SK-N-SH (cell line): ENCODE measurements around the gene ID2. TPM values are rescaled to one million over a fixed set of nuclear protein-coding genes. Genes with fewer than 3 reads are reported as not detected.

ENCODE experiments used
- CTCF ChIA-PET: fragments of 300-600, 350-600 bp; formaldehyde crosslinking; extraction: SDS; loops from one replicate; lab custom pipeline; 2021; lab: Yijun Ruan, JAX
- POLR2A ChIA-PET: fragments of 350-600 bp; sonication (Branson Sonifier 250); formaldehyde crosslinking; extraction: SDS; loops from one replicate; lab custom pipeline; 2020; ENCODE audit warnings: antibody characterized with exemption, inconsistent platforms; lab: Yijun Ruan, JAX
- DNase-seq: peaks from one replicate; pipeline ENCODE4 v3.0.0; 2012
- H2AFZ ChIP-seq: fragments of 200-600 bp; sonication (generic); 2 replicates; pipeline ENCODE4 v1.8.1; 2016; ENCODE audit warnings: antibody characterized with exemption, mild to moderate bottlenecking, low read depth
- H3F3A ChIP-seq: fragments of 200-600 bp; sonication (generic); replicated peaks from 2 replicates; pipeline ENCODE3; 2016; ENCODE audit warnings: antibody characterized with exemption, mild to moderate bottlenecking; ENCODE audit not compliant: insufficient read depth
- H3K27ac ChIP-seq, 2 experiments: fragments of 200-500 bp in 1 of 2; fragments of 200-600 bp in 1 of 2; sonication (Bioruptor generic) in 1 of 2; sonication (generic), shearing (Covaris generic) in 1 of 2; 2 replicates each; pipeline versions ENCODE4 v1.5.1 to v1.6.1; 2014 to 2016; ENCODE audit warnings: low read depth in 2 of 2, inconsistent platforms in 1 of 2, low read length in 1 of 2, mild to moderate bottlenecking in 1 of 2, mixed read lengths in 1 of 2
- H3K27me3 ChIP-seq: fragments of 200-600 bp; sonication (generic), shearing (Covaris generic); 2 replicates; pipeline ENCODE4 v1.6.1; 2016; ENCODE audit warnings: mixed run types; ENCODE audit not compliant: insufficient read depth
- H3K36me3 ChIP-seq, 2 experiments: fragments of 200-500 bp in 1 of 2; fragments of 200-600 bp in 1 of 2; sonication (Bioruptor generic) in 1 of 2; sonication (generic) in 1 of 2; replicated peaks in 1 of 2; 2 replicates each; pipeline versions ENCODE3 to v1.5.1; 2014 to 2016; ENCODE audit warnings: low read length in 1 of 2, mild to moderate bottlenecking in 1 of 2; ENCODE audit not compliant: insufficient read depth in 2 of 2, control insufficient read depth in 1 of 2
- H3K4me1 ChIP-seq, 2 experiments: fragments of 200-500 bp in 1 of 2; fragments of 200-600 bp in 1 of 2; sonication (Bioruptor generic) in 1 of 2; sonication (generic), shearing (Covaris generic) in 1 of 2; 2 replicates each; pipeline versions ENCODE4 v1.5.1 to v1.6.1; 2014 to 2016; ENCODE audit warnings: low read depth in 1 of 2, low read length in 1 of 2, mixed run types in 1 of 2; ENCODE audit not compliant: insufficient read depth in 2 of 2, control insufficient read depth in 1 of 2
- H3K4me2 ChIP-seq: fragments of 200-600 bp; sonication (generic), shearing (Covaris generic); 2 replicates; pipeline ENCODE4 v1.6.1; 2017; ENCODE audit warnings: mixed run types
- H3K4me3 ChIP-seq, 2 experiments: fragments of 200-500 bp in 1 of 2; fragments of 200-600 bp in 1 of 2; sonication (Bioruptor generic) in 1 of 2; sonication (generic), shearing (Covaris generic) in 1 of 2; 2 replicates each; pipeline versions ENCODE4 v1.5.1 to v1.8.1; 2014 to 2016; ENCODE audit warnings: low read depth in 2 of 2, inconsistent platforms in 1 of 2, low read length in 1 of 2, mild to moderate bottlenecking in 1 of 2, mixed read lengths in 1 of 2, moderate library complexity in 1 of 2
- H3K79me2 ChIP-seq: fragments of 200-600 bp; sonication (generic); 2 replicates; pipeline ENCODE4 v1.8.1; 2017; ENCODE audit warnings: mild to moderate bottlenecking; ENCODE audit not compliant: insufficient read depth
- H3K9ac ChIP-seq: fragments of 200-600 bp; sonication (generic); 2 replicates; pipeline ENCODE4 v1.6.1; 2017; ENCODE audit warnings: mixed run types
- H3K9me2 ChIP-seq: fragments of 200-600 bp; sonication (generic); 2 replicates; pipeline ENCODE4 v1.6.1; 2017; ENCODE audit warnings: mixed run types
- H3K9me3 ChIP-seq: fragments of 200-600 bp; sonication (generic); 2 replicates; pipeline ENCODE4 v1.6.1; 2017; ENCODE audit warnings: mixed run types, mild to moderate bottlenecking, moderate library complexity
- H4K20me1 ChIP-seq: fragments of 200-600 bp; sonication (generic); 2 replicates; pipeline ENCODE4 v1.6.1; 2017; ENCODE audit warnings: mild to moderate bottlenecking, mixed run types; ENCODE audit not compliant: insufficient read depth
- ELF1 ChIP-seq: IDR thresholded peaks from 2 replicates; pipeline ENCODE4 v1.4.0; 2012
- EP300 ChIP-seq, 2 experiments: IDR thresholded peaks; 2 replicates each; pipeline versions ENCODE4 v1.4.0 to v1.6.1; 2012; ENCODE audit warnings: borderline replicate concordance in 1 of 2, low read depth in 1 of 2, low read length in 1 of 2
- EZH2phosphoT487 ChIP-seq: fragments of 200-600 bp; sonication (generic); IDR thresholded peaks from 2 replicates; pipeline ENCODE4 v1.6.1; 2017; ENCODE audit warnings: low read depth, mixed run types, mild to moderate bottlenecking, antibody characterized with exemption, moderate library complexity, borderline replicate concordance
- FOSL2 ChIP-seq: IDR thresholded peaks from 2 replicates; pipeline ENCODE4 v1.4.0; 2012; ENCODE audit warnings: low read depth, mild to moderate bottlenecking, moderate library complexity, borderline replicate concordance
- FOXM1 ChIP-seq: IDR thresholded peaks from 2 replicates; pipeline ENCODE4 v1.4.0; 2012; ENCODE audit warnings: low read depth, mild to moderate bottlenecking
- JUND ChIP-seq: IDR thresholded peaks from 2 replicates; pipeline ENCODE4 v1.4.0; 2012
- NRF1 ChIP-seq: IDR thresholded peaks from 2 replicates; pipeline ENCODE4 v1.6.1; 2012; ENCODE audit warnings: low read depth, mild to moderate bottlenecking, low read length
- POLR2AphosphoS5 ChIP-seq: IDR thresholded peaks from 2 replicates; pipeline ENCODE4 v1.6.1; 2012; ENCODE audit warnings: low read depth, low read length
- RAD21 ChIP-seq: IDR thresholded peaks from 2 replicates; pipeline ENCODE4 v1.6.1; 2012; ENCODE audit warnings: mild to moderate bottlenecking, low read length
- RCOR1 ChIP-seq: fragments of 150-350 bp; IDR thresholded peaks from 2 replicates; pipeline ENCODE4 v1.6.1; 2017; ENCODE audit warnings: antibody characterized with exemption, low read length
- RFX5 ChIP-seq: IDR thresholded peaks from 2 replicates; pipeline ENCODE4 v1.6.1; 2012; ENCODE audit warnings: mild to moderate bottlenecking, improper control_type of control experiment, low read length
- RXRA ChIP-seq: IDR thresholded peaks from 2 replicates; pipeline ENCODE4 v1.4.0; 2012; ENCODE audit warnings: low read depth, mild to moderate bottlenecking, borderline replicate concordance
- SIN3A ChIP-seq: IDR thresholded peaks from 2 replicates; pipeline ENCODE4 v1.6.1; 2012; ENCODE audit warnings: low read depth, mild to moderate bottlenecking, low read length, moderate library complexity, borderline replicate concordance
- TCF12 ChIP-seq: IDR thresholded peaks from 2 replicates; pipeline ENCODE4 v1.4.0; 2012
- TEAD4 ChIP-seq: IDR thresholded peaks from 2 replicates; pipeline ENCODE4 v1.4.0; 2012; ENCODE audit warnings: mild to moderate bottlenecking, borderline replicate concordance; ENCODE audit not compliant: insufficient read depth
- YY1 ChIP-seq: IDR thresholded peaks from 2 replicates; pipeline ENCODE4 v1.4.0; 2012; ENCODE audit warnings: low read depth, mild to moderate bottlenecking
- WGBS: methylation state at CpG from one replicate; pipeline ENCODE4 v1.1.6; 2017; ENCODE audit warnings: low lambda C conversion rate; 5-methylcytosine and 5-hydroxymethylcytosine counted together
- polyA plus RNA-seq, 3 experiments: library from polyadenylated mRNA; depleted of rRNA; stranded (reverse); fragments of >200 nt; gene quantifications; 2 replicates each; pipeline ENCODE4 v1.2.3, GENCODE V29; 2012
- TF ChIP-seq, protein P1 (sequence below): fragments of 200-600 bp; sonication (generic); IDR thresholded peaks from 2 replicates; pipeline ENCODE4 v1.6.1; 2017; ENCODE audit warnings: antibody characterized with exemption, mild to moderate bottlenecking, moderate library complexity
- TF ChIP-seq, protein P2 (sequence below): fragments of 150-350 bp; IDR thresholded peaks from 2 replicates; pipeline ENCODE4 v1.6.1; 2016; ENCODE audit warnings: mild to moderate bottlenecking, low read depth, low read length
- TF ChIP-seq, protein P3 (sequence below): IDR thresholded peaks from 2 replicates; pipeline ENCODE4 v1.4.0; 2012; ENCODE audit warnings: low read depth
- TF ChIP-seq, protein P4 (sequence below): IDR thresholded peaks from 2 replicates; pipeline ENCODE4 v1.4.0; 2012; ENCODE audit warnings: low read depth, borderline replicate concordance

ID2 gene
- polyA plus RNA-seq, 1 of the 3 experiments (the other 2 are of a cell fraction) = 459 TPM

DNA sequence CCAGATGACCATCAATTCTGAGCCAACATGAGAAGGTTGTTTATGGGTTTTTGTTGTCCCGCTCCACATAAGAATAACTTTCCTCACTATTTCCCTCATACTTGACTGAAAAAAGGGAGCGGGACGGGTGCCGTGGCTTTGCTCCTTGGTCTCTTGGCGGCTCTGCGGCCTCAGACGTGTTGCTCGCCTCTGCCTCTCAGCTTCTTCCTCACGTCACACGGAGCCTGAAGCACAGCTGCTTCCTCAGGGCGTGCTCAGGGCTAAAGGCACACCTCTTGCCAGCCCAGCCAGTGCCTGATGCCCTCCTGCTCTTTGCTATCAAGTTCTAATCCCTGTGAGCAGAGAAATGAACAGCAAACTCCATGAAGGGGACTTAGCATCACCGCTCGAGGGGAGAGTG, 17.9 kb upstream of the ID2 start (continued):
- TF ChIP-seq EZH2phosphoT487 = no peak
- TF ChIP-seq, protein P1, sequence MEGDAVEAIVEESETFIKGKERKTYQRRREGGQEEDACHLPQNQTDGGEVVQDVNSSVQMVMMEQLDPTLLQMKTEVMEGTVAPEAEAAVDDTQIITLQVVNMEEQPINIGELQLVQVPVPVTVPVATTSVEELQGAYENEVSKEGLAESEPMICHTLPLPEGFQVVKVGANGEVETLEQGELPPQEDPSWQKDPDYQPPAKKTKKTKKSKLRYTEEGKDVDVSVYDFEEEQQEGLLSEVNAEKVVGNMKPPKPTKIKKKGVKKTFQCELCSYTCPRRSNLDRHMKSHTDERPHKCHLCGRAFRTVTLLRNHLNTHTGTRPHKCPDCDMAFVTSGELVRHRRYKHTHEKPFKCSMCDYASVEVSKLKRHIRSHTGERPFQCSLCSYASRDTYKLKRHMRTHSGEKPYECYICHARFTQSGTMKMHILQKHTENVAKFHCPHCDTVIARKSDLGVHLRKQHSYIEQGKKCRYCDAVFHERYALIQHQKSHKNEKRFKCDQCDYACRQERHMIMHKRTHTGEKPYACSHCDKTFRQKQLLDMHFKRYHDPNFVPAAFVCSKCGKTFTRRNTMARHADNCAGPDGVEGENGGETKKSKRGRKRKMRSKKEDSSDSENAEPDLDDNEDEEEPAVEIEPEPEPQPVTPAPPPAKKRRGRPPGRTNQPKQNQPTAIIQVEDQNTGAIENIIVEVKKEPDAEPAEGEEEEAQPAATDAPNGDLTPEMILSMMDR = no peak
- TF ChIP-seq RCOR1 = no peak
- TF ChIP-seq SIN3A = no peak
- TF ChIP-seq EP300 (IDR thresholded peaks at IDR 0.05; ENCODE audit: borderline replicate concordance in 1 of 2, low read depth in 1 of 2, low read length in 1 of 2) = no peak
- TF ChIP-seq, protein P2, sequence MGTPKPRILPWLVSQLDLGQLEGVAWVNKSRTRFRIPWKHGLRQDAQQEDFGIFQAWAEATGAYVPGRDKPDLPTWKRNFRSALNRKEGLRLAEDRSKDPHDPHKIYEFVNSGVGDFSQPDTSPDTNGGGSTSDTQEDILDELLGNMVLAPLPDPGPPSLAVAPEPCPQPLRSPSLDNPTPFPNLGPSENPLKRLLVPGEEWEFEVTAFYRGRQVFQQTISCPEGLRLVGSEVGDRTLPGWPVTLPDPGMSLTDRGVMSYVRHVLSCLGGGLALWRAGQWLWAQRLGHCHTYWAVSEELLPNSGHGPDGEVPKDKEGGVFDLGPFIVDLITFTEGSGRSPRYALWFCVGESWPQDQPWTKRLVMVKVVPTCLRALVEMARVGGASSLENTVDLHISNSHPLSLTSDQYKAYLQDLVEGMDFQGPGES = no peak
- no peak for TF ChIP-seq YY1
- TF ChIP-seq TEAD4 = no peak
- no peak for TF ChIP-seq ELF1
- no peak for TF ChIP-seq RXRA
- no peak for TF ChIP-seq FOXM1
- TF ChIP-seq, all 33 proteins: peak for 0

DNA sequence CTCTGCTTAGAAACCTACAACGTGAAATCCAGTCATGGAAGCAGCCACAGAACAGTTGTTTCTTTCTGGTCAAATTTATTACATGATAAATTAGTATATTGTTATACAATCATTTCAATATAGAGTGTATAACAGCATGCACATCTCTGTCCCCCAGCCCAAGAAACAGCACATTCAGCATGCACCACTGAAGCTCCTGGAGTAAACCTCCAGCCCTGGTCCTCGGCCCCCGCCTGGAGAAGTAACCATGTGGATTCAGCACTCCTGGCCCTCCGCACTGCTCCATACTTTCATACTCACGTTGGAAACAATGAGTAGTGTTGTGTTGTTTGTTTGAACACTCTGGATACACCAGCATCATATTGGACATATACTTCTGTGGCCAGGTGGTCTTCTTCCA, 15.3 kb upstream of the ID2 start:
- Histone ChIP-seq H3K9ac (no peak overlapping the region), H3K4me2 (no peak overlapping the region), H4K20me1 (no peaks in the 10 kb centered on the region)
- no peak for TF ChIP-seq NRF1
- no peak for TF ChIP-seq FOSL2
- TF ChIP-seq, protein P3, sequence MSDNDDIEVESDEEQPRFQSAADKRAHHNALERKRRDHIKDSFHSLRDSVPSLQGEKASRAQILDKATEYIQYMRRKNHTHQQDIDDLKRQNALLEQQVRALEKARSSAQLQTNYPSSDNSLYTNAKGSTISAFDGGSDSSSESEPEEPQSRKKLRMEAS = no peak
- no peak for TF ChIP-seq SIN3A
- no peak for TF ChIP-seq FOXM1
- TF ChIP-seq RAD21 = no peak
- no peak for TF ChIP-seq TCF12
- TF ChIP-seq, protein P4, sequence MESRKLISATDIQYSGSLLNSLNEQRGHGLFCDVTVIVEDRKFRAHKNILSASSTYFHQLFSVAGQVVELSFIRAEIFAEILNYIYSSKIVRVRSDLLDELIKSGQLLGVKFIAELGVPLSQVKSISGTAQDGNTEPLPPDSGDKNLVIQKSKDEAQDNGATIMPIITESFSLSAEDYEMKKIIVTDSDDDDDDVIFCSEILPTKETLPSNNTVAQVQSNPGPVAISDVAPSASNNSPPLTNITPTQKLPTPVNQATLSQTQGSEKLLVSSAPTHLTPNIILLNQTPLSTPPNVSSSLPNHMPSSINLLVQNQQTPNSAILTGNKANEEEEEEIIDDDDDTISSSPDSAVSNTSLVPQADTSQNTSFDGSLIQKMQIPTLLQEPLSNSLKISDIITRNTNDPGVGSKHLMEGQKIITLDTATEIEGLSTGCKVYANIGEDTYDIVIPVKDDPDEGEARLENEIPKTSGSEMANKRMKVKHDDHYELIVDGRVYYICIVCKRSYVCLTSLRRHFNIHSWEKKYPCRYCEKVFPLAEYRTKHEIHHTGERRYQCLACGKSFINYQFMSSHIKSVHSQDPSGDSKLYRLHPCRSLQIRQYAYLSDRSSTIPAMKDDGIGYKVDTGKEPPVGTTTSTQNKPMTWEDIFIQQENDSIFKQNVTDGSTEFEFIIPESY = no peak
- no peak for TF ChIP-seq EZH2phosphoT487
- TF ChIP-seq YY1 = no peak
- TF ChIP-seq RFX5 = no peak
- TF ChIP-seq RXRA = no peak
- TF ChIP-seq TEAD4 = no peak
- no peak for TF ChIP-seq JUND
- no peak for TF ChIP-seq POLR2AphosphoS5
- TF ChIP-seq, all 33 proteins: peak for 0
- ChIA-PET CTCF (no interaction called here), POLR2A (no interaction called here)
- Histone ChIP-seq H3K4me1 (peaks cover 9 to 16% of the 10 kb centered on the region in 2 experiments; a peak in 3 of 4 replicates), H2AFZ (no peak overlapping the region), H3K9me2 (no peaks in the 10 kb centered on the region), H3K4me3 (no peak overlapping the region), H3K36me3 (no peaks in the 10 kb centered on the region), H3K9me3 (no peaks in the 10 kb centered on the region), H3K79me2 (no peaks in the 10 kb centered on the region), H3K27me3 (no peaks in the 10 kb centered on the region), H3K27ac (no peak overlapping the region), H3F3A (no peaks in the 10 kb centered on the region)
- WGBS = 86% methylated on average over 5 of the region's 5 CpGs
- DNase-seq = no peak
